Neuronal stem cell (in vitro differentiated cells): ENCODE data around the gene SLC6A17.

Source experiments
- DNase-seq: peaks from one replicate; pipeline ENCODE4 v3.0.0-alpha.2; 2013; ENCODE audit warnings: low spot score
- H2AFZ ChIP-seq: one replicate; pipeline ENCODE4 v1.6.1; 2013; ENCODE audit warnings: mild to moderate bottlenecking, low read length, inconsistent platforms
- H2AK5ac ChIP-seq: 2 replicates; pipeline ENCODE4 v1.6.1; 2013; ENCODE audit warnings: low read depth, mild to moderate bottlenecking, inconsistent platforms, low read length, moderate library complexity, mixed read lengths
- H2BK120ac ChIP-seq: 2 replicates; pipeline ENCODE4 v1.6.1; 2013; ENCODE audit warnings: low read depth, mild to moderate bottlenecking, inconsistent platforms, low read length, moderate library complexity, mixed read lengths
- H2BK12ac ChIP-seq: one replicate; pipeline ENCODE4 v1.6.1; 2013; ENCODE audit warnings: low read length, inconsistent platforms
- H2BK15ac ChIP-seq: 2 replicates; pipeline ENCODE4 v1.6.1; 2013; ENCODE audit warnings: mild to moderate bottlenecking, low read length, inconsistent platforms, mixed read lengths
- H2BK5ac ChIP-seq: one replicate; pipeline ENCODE4 v1.6.1; 2013; ENCODE audit warnings: inconsistent platforms, mild to moderate bottlenecking, low read length, moderate library complexity
- H3K14ac ChIP-seq: one replicate; pipeline ENCODE4 v1.6.1; 2013; ENCODE audit warnings: low read length, inconsistent platforms
- H3K18ac ChIP-seq: 2 replicates; pipeline ENCODE4 v1.6.1; 2013; ENCODE audit warnings: low read length, inconsistent platforms
- H3K23ac ChIP-seq: 2 replicates; pipeline ENCODE4 v1.6.1; 2013; ENCODE audit warnings: low read depth, mild to moderate bottlenecking, mixed read lengths, low read length, inconsistent platforms; ENCODE audit not compliant: poor library complexity
- H3K27ac ChIP-seq: replicated peaks from 3 replicates; pipeline ENCODE4 v1.5.1; 2013; ENCODE audit warnings: low read length, inconsistent platforms
- H3K27me3 ChIP-seq, 3 experiments: 2 replicates each; pipeline ENCODE4 v1.6.1; 2013; ENCODE audit warnings: low read length in 3 of 3, mild to moderate bottlenecking in 2 of 3, inconsistent platforms in 1 of 3, low read depth in 1 of 3, mixed read lengths in 1 of 3, moderate library complexity in 1 of 3; ENCODE audit not compliant: control insufficient read depth in 3 of 3, insufficient read depth in 3 of 3
- H3K36me3 ChIP-seq, 2 donors: replicated peaks in 1 of 2; 2 replicates each; pipeline ENCODE4 v1.6.1; 2013; ENCODE audit warnings: low read length in 2 of 2; ENCODE audit not compliant: control insufficient read depth in 2 of 2, insufficient read depth in 2 of 2
- H3K4ac ChIP-seq: 2 replicates; pipeline ENCODE4 v1.6.1; 2013; ENCODE audit warnings: inconsistent platforms, mild to moderate bottlenecking, low read length, moderate library complexity
- H3K4me1 ChIP-seq, 2 donors: 1 replicate in 1 of 2; 2 replicates in 1 of 2; pipeline ENCODE4 v1.6.1; 2013; ENCODE audit warnings: low read length in 2 of 2, low read depth in 1 of 2; ENCODE audit not compliant: control insufficient read depth in 2 of 2, insufficient read depth in 1 of 2
- H3K4me2 ChIP-seq: one replicate; pipeline ENCODE4 v1.6.1; 2013; ENCODE audit warnings: mild to moderate bottlenecking, low read length, inconsistent platforms; ENCODE audit not compliant: insufficient read depth, poor library complexity, severe bottlenecking
- H3K4me3 ChIP-seq, 2 donors: 2 replicates each; pipeline ENCODE4 v1.5.1; 2013; ENCODE audit warnings: low read length in 2 of 2, mild to moderate bottlenecking in 2 of 2, inconsistent platforms in 1 of 2, moderate library complexity in 1 of 2
- H3K79me1 ChIP-seq: one replicate; pipeline ENCODE4 v1.6.1; 2013; ENCODE audit warnings: low read depth, mild to moderate bottlenecking, inconsistent platforms, low read length, moderate library complexity
- H3K9ac ChIP-seq: one replicate; pipeline ENCODE4 v1.6.1; 2013; ENCODE audit warnings: mild to moderate bottlenecking, low read depth, low read length, inconsistent platforms; ENCODE audit not compliant: poor library complexity
- H3K9me3 ChIP-seq, 2 donors: replicated peaks in 1 of 2; 2 replicates each; pipeline versions ENCODE3 to v1.6.1; 2013; ENCODE audit warnings: low read length in 2 of 2, mild to moderate bottlenecking in 2 of 2, inconsistent platforms in 1 of 2, low read depth in 1 of 2, mixed read lengths in 1 of 2, moderate library complexity in 1 of 2; ENCODE audit not compliant: control insufficient read depth in 2 of 2, insufficient read depth in 1 of 2
- H4K8ac ChIP-seq: one replicate; pipeline ENCODE4 v1.6.1; 2013; ENCODE audit warnings: low read depth, mild to moderate bottlenecking, inconsistent platforms, low read length, moderate library complexity
- H4K91ac ChIP-seq: one replicate; pipeline ENCODE4 v1.6.1; 2013; ENCODE audit warnings: low read length, low read depth, mild to moderate bottlenecking, inconsistent platforms; ENCODE audit not compliant: poor library complexity
- WGBS, 2 donors: extraction: QIAGEN DNeasy Blood & Tissue Kit; methylation state at CpG; one replicate each; pipeline ENCODE4 v1.1.7; 2013; ENCODE audit warnings: missing lambda C conversion rate in 2 of 2, mixed read lengths in 1 of 2; ENCODE audit not compliant: insufficient read length in 2 of 2, insufficient replicate concordance in 1 of 2; ENCODE audit errors: extremely low coverage in 2 of 2; 5-methylcytosine and 5-hydroxymethylcytosine counted together

SLC6A17 gene

GRCh38 chr1:110119843-110120242, 30.5 kb upstream of the SLC6A17 start:
- no peak overlapping the region for H2BK5ac ChIP-seq
- H2BK120ac ChIP-seq = no peak overlapping the region
- no peak overlapping the region for H4K91ac ChIP-seq
- no peak overlapping the region for H3K4me2 ChIP-seq
- H3K9ac ChIP-seq = no peak overlapping the region
- WGBS, 2 donors = no CpG with 5 or more reads among the region's 3 CpGs
- no peak overlapping the region for H2BK12ac ChIP-seq
- H3K79me1 ChIP-seq = no peaks in the 10 kb centered on the region
- H3K14ac ChIP-seq = no peak overlapping the region
- no peak overlapping the region for H2BK15ac ChIP-seq
- no peak overlapping the region for H3K23ac ChIP-seq
- H3K4me3 ChIP-seq = no peak overlapping the region
- no peak overlapping the region for H3K4ac ChIP-seq
- peaks cover 0 to 2% of the 10 kb centered on the region in 2 donors for H3K4me1 ChIP-seq
- H2AFZ ChIP-seq = no peak overlapping the region
- no peak overlapping the region for H4K8ac ChIP-seq
- H3K36me3 ChIP-seq = no peaks in the 10 kb centered on the region
- no peak overlapping the region for H3K18ac ChIP-seq
- peaks cover 0 to 17% (median 0%) of the 10 kb centered on the region in 3 experiments for H3K27me3 ChIP-seq
- no peak for DNase-seq
- no peak overlapping the region for H3K27ac ChIP-seq
- H3K9me3 ChIP-seq = peaks cover 0 to 6% of the 10 kb centered on the region in 2 donors
- H2AK5ac ChIP-seq = no peak overlapping the region

GRCh38 chr1:110120960-110121561, 29.2 kb upstream of the SLC6A17 start:
- Histone ChIP-seq H3K18ac (peak overlapping the region; percentile 39), H3K4me2 (no peak overlapping the region), H3K23ac (no peak overlapping the region), H2AFZ (no peak overlapping the region), H2BK12ac (no peak overlapping the region), H3K27me3 (peaks cover 0 to 6% (median 0%) of the 10 kb centered on the region in 3 experiments), H4K8ac (no peak overlapping the region), H3K36me3 (no peaks in the 10 kb centered on the region), H3K4me1 (no peaks in the 10 kb centered on the region), H3K9me3 (peaks cover 0 to 6% of the 10 kb centered on the region in 2 donors), H2BK120ac (no peak overlapping the region), H3K9ac (no peak overlapping the region), H3K79me1 (no peaks in the 10 kb centered on the region), H2BK15ac (no peak overlapping the region), H3K4ac (no peak overlapping the region), H4K91ac (no peak overlapping the region), H3K14ac (no peak overlapping the region), H3K27ac (no peak overlapping the region), H2BK5ac (no peak overlapping the region), H2AK5ac (no peak overlapping the region), H3K4me3 (no peak overlapping the region)
- WGBS, 2 donors = no CpG with 5 or more reads among the region's 12 CpGs
- DNase-seq = no peak

GRCh38 chr1:110123224-110123623, 27.1 kb upstream of the SLC6A17 start:
- no peak for DNase-seq
- H3K23ac ChIP-seq = no peak overlapping the region

GRCh38 chr1:110125810-110126209, 24.5 kb upstream of the SLC6A17 start:
- H3K4me2 ChIP-seq = no peak overlapping the region
- H3K23ac ChIP-seq = no peak overlapping the region
- no CpG with 5 or more reads among the region's 4 CpGs for WGBS, 2 donors
- H2AFZ ChIP-seq = no peak overlapping the region
- H4K91ac ChIP-seq = no peak overlapping the region
- peaks cover 0 to 5% of the 10 kb centered on the region in 2 donors for H3K4me1 ChIP-seq
- H3K18ac ChIP-seq = no peak overlapping the region
- no peaks in the 10 kb centered on the region for H3K36me3 ChIP-seq
- H3K9ac ChIP-seq = no peak overlapping the region
- peaks cover 0 to 28% (median 3%) of the 10 kb centered on the region in 3 experiments for H3K27me3 ChIP-seq
- H3K9me3 ChIP-seq = peaks cover 0 to 3% of the 10 kb centered on the region in 2 donors
- no peaks in the 10 kb centered on the region for H3K79me1 ChIP-seq
- no peak overlapping the region for H2BK120ac ChIP-seq
- no peak overlapping the region for H3K4me3 ChIP-seq
- no peak overlapping the region for H2BK15ac ChIP-seq
- H3K14ac ChIP-seq = no peak overlapping the region
- H3K27ac ChIP-seq = no peak overlapping the region
- no peak overlapping the region for H2BK5ac ChIP-seq
- H3K4ac ChIP-seq = no peak overlapping the region
- no peak overlapping the region for H2AK5ac ChIP-seq
- H2BK12ac ChIP-seq = no peak overlapping the region
- no peak for DNase-seq
- H4K8ac ChIP-seq = no peak overlapping the region

More at GRCh38 chr1:110123224-110123623, 27.1 kb upstream of the SLC6A17 start:
- no peak overlapping the region for H2BK15ac ChIP-seq
- no peak overlapping the region for H2BK120ac ChIP-seq
- H3K18ac ChIP-seq = no peak overlapping the region
- no peak overlapping the region for H2BK12ac ChIP-seq
- H4K91ac ChIP-seq = no peak overlapping the region
- H3K9me3 ChIP-seq = peaks cover 0 to 6% of the 10 kb centered on the region in 2 donors
- H4K8ac ChIP-seq = no peak overlapping the region
- no peak overlapping the region for H2AFZ ChIP-seq
- WGBS, 2 donors = no CpG with 5 or more reads among the region's 3 CpGs
- no peaks in the 10 kb centered on the region for H3K79me1 ChIP-seq
- H3K4me1 ChIP-seq = no peaks in the 10 kb centered on the region
- no peak overlapping the region for H3K4ac ChIP-seq
- no peak overlapping the region for H3K4me2 ChIP-seq
- peaks cover 0 to 12% (median 0%) of the 10 kb centered on the region in 3 experiments for H3K27me3 ChIP-seq
- no peak overlapping the region for H3K9ac ChIP-seq
- H3K36me3 ChIP-seq = no peaks in the 10 kb centered on the region
- H2AK5ac ChIP-seq = no peak overlapping the region
- H2BK5ac ChIP-seq = no peak overlapping the region
- H3K14ac ChIP-seq = no peak overlapping the region
- no peak overlapping the region for H3K27ac ChIP-seq
- no peak overlapping the region for H3K4me3 ChIP-seq
